AG04450 (cell line): ENCODE results near the gene CAB39L. TPM values are rescaled to one million over a fixed set of nuclear protein-coding genes. Genes with fewer than 3 reads are reported as not detected.

ENCODE experiments used
- CTCF ChIA-PET: fragments of 300-600, 350-600 bp; formaldehyde crosslinking; extraction: SDS; loops from one replicate; lab custom pipeline; 2022; ENCODE audit warnings: antibody characterized with exemption, inconsistent platforms; lab: Charles Lee
- POLR2A ChIA-PET: fragments of 350-600 bp; formaldehyde crosslinking; extraction: SDS; loops from one replicate; lab custom pipeline; 2021; ENCODE audit warnings: antibody characterized with exemption, inconsistent platforms; lab: Yijun Ruan, JAX
- DNase-seq: peaks from one replicate; pipeline ENCODE4 v3.0.0-alpha.2; 2011; ENCODE audit warnings: low read depth, low spot score
- H3K27ac ChIP-seq: one replicate; pipeline ENCODE4 v1.5.1; 2012; ENCODE audit warnings: low read depth, low read length, control low read depth
- H3K27me3 ChIP-seq: one replicate; pipeline ENCODE4 v1.6.0; 2012; ENCODE audit warnings: low read length; ENCODE audit not compliant: control insufficient read depth, insufficient read depth
- H3K4me3 ChIP-seq: 2 replicates; pipeline ENCODE4 v1.5.1; 2011; ENCODE audit warnings: mild to moderate bottlenecking, low read depth, low read length, control low read depth
- H3K9me3 ChIP-seq: 2 replicates; pipeline ENCODE4 v1.5.1; 2012; ENCODE audit warnings: low read length; ENCODE audit not compliant: control insufficient read depth, insufficient read depth
- polyA plus RNA-seq: library from polyadenylated mRNA; depleted of rRNA; stranded (reverse); fragments of >200 nt; gene quantifications from 2 replicates; pipeline ENCODE4 v1.2.3, GENCODE V29; 2011
- TF ChIP-seq, protein P1 (sequence below): IDR thresholded peaks from 2 replicates; pipeline ENCODE4 v1.5.1; 2011; ENCODE audit warnings: low read depth, low read length, control low read depth, inconsistent platforms

CAB39L gene
- polyA plus RNA-seq, 1 experiment = 26.3 TPM

DNA sequence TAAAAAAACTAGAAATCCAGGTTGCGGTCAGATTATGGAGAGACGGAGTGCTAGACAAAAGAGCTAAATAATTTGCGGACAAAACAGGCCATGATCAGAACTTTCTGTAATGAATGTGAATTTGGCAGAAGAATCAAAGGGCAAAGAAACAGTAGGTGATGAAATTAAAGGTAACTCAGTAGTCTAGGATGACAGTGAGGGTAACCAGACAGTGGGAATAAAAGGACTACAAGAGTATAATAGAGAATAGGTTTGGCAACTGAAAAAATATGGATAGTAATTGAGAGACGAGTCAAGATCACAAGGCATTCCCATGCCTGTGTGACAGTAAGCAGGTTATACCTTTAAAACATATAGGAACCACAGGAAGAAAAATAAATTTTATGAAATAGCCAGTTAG lies 35.9 kb downstream of the CAB39L start:
- POLR2A ChIA-PET = no interaction called here
- TF ChIP-seq, protein P1, sequence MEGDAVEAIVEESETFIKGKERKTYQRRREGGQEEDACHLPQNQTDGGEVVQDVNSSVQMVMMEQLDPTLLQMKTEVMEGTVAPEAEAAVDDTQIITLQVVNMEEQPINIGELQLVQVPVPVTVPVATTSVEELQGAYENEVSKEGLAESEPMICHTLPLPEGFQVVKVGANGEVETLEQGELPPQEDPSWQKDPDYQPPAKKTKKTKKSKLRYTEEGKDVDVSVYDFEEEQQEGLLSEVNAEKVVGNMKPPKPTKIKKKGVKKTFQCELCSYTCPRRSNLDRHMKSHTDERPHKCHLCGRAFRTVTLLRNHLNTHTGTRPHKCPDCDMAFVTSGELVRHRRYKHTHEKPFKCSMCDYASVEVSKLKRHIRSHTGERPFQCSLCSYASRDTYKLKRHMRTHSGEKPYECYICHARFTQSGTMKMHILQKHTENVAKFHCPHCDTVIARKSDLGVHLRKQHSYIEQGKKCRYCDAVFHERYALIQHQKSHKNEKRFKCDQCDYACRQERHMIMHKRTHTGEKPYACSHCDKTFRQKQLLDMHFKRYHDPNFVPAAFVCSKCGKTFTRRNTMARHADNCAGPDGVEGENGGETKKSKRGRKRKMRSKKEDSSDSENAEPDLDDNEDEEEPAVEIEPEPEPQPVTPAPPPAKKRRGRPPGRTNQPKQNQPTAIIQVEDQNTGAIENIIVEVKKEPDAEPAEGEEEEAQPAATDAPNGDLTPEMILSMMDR = no peak
- H3K4me3 ChIP-seq = no peak overlapping the region
- H3K27me3 ChIP-seq = no peaks in the 10 kb centered on the region
- H3K27ac ChIP-seq = no peak overlapping the region
- DNase-seq = no peak
- no peaks in the 10 kb centered on the region; the same call in 1 of the 2 replicates for H3K9me3 ChIP-seq
- CTCF ChIA-PET = no interaction called here

DNA sequence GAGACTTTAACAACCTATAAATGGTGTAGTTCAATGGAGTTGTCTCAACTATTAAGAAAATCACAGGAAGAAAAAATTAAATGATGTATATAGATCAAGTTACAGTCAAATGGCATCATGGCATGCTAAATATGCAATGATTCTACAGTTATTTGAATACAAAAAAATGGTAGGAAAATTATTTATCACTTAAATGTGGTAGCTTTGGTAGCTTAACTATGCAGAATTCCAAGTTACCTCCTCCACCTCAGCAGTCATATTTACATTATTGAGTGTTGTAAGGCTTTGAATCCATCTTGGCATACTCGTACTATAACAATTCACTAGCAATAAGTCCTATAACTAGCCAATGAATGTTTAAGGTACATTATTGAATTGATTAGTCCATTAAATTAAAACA lies 36.8 kb downstream of the CAB39L start:
- ChIA-PET POLR2A (no interaction called here), CTCF (no interaction called here)
- no peaks in the 10 kb centered on the region; the same call in 1 of the 2 replicates for H3K9me3 ChIP-seq
- H3K27ac ChIP-seq = no peak overlapping the region
- no peak for DNase-seq
- no peak overlapping the region for H3K4me3 ChIP-seq
- TF ChIP-seq, protein P1 = no peak
- no peaks in the 10 kb centered on the region for H3K27me3 ChIP-seq

DNA sequence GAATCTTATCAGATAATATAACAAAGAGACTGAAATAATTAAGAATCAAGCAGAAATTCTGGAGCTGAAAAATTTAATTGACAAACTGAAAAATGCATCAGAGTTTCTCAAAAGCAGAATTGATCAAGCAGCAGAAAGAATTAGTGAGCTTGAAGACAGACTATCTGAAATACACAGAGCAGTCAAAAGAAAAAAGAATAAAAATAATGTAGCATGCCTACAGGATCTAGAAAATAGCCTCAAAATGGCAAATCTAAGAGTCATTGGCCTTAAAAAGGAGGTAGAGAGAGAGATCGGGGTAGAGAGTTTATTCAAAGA lies 39.2 kb downstream of the CAB39L start:
- H3K27ac ChIP-seq = no peak overlapping the region

DNA sequence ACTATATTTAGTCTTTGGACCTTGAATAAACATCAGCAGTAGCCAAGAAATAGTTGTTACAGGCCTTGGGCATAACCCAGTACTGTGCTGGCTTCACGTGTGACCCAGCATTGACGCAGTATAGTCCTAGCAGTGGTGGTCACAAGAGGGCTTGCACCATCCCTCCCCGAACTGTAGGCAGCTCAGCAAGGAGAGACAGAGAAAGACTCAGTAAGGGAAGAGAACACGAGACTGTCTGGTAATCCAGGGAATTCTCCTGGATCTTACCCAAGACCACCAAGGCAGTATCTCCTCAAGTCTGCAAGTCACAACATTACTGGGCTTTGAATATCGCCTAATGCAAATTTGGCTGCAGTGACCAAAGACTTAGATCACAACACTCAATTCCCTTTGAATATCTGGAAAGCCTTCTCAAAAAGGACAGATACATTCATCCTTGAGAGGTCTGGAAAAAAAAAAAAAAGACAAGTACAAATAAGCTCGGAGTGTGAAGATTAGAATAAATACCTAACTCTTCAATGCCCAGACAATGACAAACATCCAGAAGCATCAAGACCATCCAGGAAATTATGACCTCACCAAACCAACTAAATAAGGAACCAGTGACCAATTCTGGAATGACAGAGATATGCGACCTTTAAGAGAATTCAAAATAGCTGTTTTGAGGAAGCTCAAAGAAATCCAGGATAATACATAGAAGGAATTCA lies 39.7 kb downstream of the CAB39L start:
- Histone ChIP-seq H3K27me3 (no peaks in the 10 kb centered on the region), H3K4me3 (no peak overlapping the region), H3K9me3 (no peaks in the 10 kb centered on the region; the same call in 1 of the 2 replicates), H3K27ac (no peak overlapping the region)
- DNase-seq = no peak
- CTCF ChIA-PET = no interaction called here
- POLR2A ChIA-PET = no interaction called here
- TF ChIP-seq, protein P1 = no peak

More for the DNA sequence above, 39.2 kb downstream of the CAB39L start:
- ChIA-PET POLR2A (no interaction called here), CTCF (no interaction called here)
- TF ChIP-seq, protein P1 = no peak
- Histone ChIP-seq H3K9me3 (no peaks in the 10 kb centered on the region; the same call in 1 of the 2 replicates), H3K4me3 (no peak overlapping the region), H3K27me3 (no peaks in the 10 kb centered on the region)
- DNase-seq = no peak
